ENCODE data around the gene SAMHD1.
"Not testable (repeated sequence)": the region's sequence is repeated elsewhere in the genome, so short reads cannot be mapped to it uniquely, and the experiment has no call there.

SAMHD1 gene

GRCh38 chr20:36951198-36951978, at the start of gene SAMHD1:
SAMHD1 (minus strand) TSS chr20:36951708; CDS start chr20:36951643, 65 bp downstream.
- FAIRE-seq (peak; percentile 58), DNase-seq (ENCODE audit: low spot score) (peak; percentile 99)

GRCh38 chr20:37000171-37000570, 48.7 kb upstream of the SAMHD1 start:
- not testable (repeated sequence) for DNase-seq (ENCODE audit: low spot score); FAIRE-seq

- no peak for DNase-seq (ENCODE audit: low spot score)
- no peak for FAIRE-seq
These were observed 47.1 kb upstream of the SAMHD1 start for GRCh38 chr20:36998652-36999051.

- FAIRE-seq (no peak), DNase-seq (ENCODE audit: low spot score) (no peak)
These were observed 45.6 kb upstream of the SAMHD1 start for GRCh38 chr20:36997121-36997520.

GRCh38 chr20:36994221-36994620, 42.7 kb upstream of the SAMHD1 start:
- not testable (repeated sequence) for FAIRE-seq; DNase-seq (ENCODE audit: low spot score)

- FAIRE-seq: no peak
These were observed 41.4 kb upstream of the SAMHD1 start for GRCh38 chr20:36992802-36993334.

GRCh38 chr20:36991703-36992102, 40.2 kb upstream of the SAMHD1 start:
- DNase-seq (ENCODE audit: low spot score) (no peak), FAIRE-seq (no peak)

More at GRCh38 chr20:36992802-36993334, 41.4 kb upstream of the SAMHD1 start:
- DNase-seq (ENCODE audit: low spot score): no peak

- FAIRE-seq (no peak), DNase-seq (ENCODE audit: low spot score) (no peak)
These were observed 38.3 kb upstream of the SAMHD1 start for GRCh38 chr20:36989797-36990196.

- FAIRE-seq (no peak), DNase-seq (ENCODE audit: low spot score) (no peak)
These were observed 37.0 kb upstream of the SAMHD1 start for GRCh38 chr20:36988494-36988966.

- FAIRE-seq: no peak
- no peak for DNase-seq (ENCODE audit: low spot score)
These were observed 32.7 kb upstream of the SAMHD1 start for GRCh38 chr20:36984257-36984638.

GRCh38 chr20:36975099-36975818, 23.8 kb upstream of the SAMHD1 start:
- FAIRE-seq (no peak), DNase-seq (ENCODE audit: low spot score) (no peak)

GRCh38 chr20:36974660-36975059, 23.2 kb upstream of the SAMHD1 start:
- FAIRE-seq (no peak), DNase-seq (ENCODE audit: low spot score) (no peak)

- no peak for DNase-seq (ENCODE audit: low spot score)
These were observed 19.6 kb upstream of the SAMHD1 start for GRCh38 chr20:36971103-36971502.

GRCh38 chr20:36969478-36970186, 18.1 kb upstream of the SAMHD1 start:
- FAIRE-seq (no peak), DNase-seq (ENCODE audit: low spot score) (no peak)

More at GRCh38 chr20:36971103-36971502, 19.6 kb upstream of the SAMHD1 start:
- FAIRE-seq: no peak

GRCh38 chr20:36969051-36969450, 17.5 kb upstream of the SAMHD1 start:
- FAIRE-seq (no peak), DNase-seq (ENCODE audit: low spot score) (no peak)

GRCh38 chr20:36967636-36968035, 16.1 kb upstream of the SAMHD1 start:
- DNase-seq (ENCODE audit: low spot score): no peak
- no peak for FAIRE-seq

- not testable (repeated sequence) for FAIRE-seq; DNase-seq (ENCODE audit: low spot score)
These were observed 15.5 kb upstream of the SAMHD1 start for GRCh38 chr20:36966965-36967364.

GRCh38 chr20:36962354-36962941, 10.9 kb upstream of the SAMHD1 start:
- not testable (repeated sequence) for DNase-seq (ENCODE audit: low spot score); FAIRE-seq

- FAIRE-seq: no peak
- no peak for DNase-seq (ENCODE audit: low spot score)
These were observed 7.7 kb upstream of the SAMHD1 start for GRCh38 chr20:36959242-36959641.

- no peak for DNase-seq (ENCODE audit: low spot score)
- FAIRE-seq: no peak
These were observed 6.6 kb upstream of the SAMHD1 start for GRCh38 chr20:36957875-36958667.
